SK-N-SH treated with all-trans-retinoic acid at 6 μM for 48 hours (cell line): Measurements from ENCODE around the gene SLC38A7.

Experiments
- ATAC-seq: fragments of 200-7000 bp; cut with Tn5 transposase; 3 replicates; pipeline ENCODE4 v1.9.1; 2020; ENCODE audit warnings: mild to moderate bottlenecking, moderate library complexity
- ARNTL ChIP-seq: fragments of 450-650 bp; formaldehyde crosslinking; IDR thresholded peaks from 2 replicates; pipeline ENCODE4 v1.5.0; 2020; ENCODE audit warnings: low read depth, mild to moderate bottlenecking, moderate library complexity, borderline replicate concordance
- BACH2 ChIP-seq: fragments of 250-450 bp; sonication (Bioruptor Pico); IDR thresholded peaks from 2 replicates; pipeline ENCODE4 v1.9.0; 2021; ENCODE audit warnings: mild to moderate bottlenecking, borderline replicate concordance
- CSDC2 ChIP-seq: fragments of 250-450 bp; sonication (Bioruptor Pico); IDR thresholded peaks from 2 replicates; pipeline ENCODE4 v1.5.0; 2020; ENCODE audit warnings: mild to moderate bottlenecking, moderate library complexity
- ESRRG ChIP-seq: fragments of 250-450 bp; sonication (Bioruptor Pico); IDR thresholded peaks from 2 replicates; pipeline ENCODE4 v1.6.1; 2021; ENCODE audit warnings: mild to moderate bottlenecking
- ISL1 ChIP-seq: fragments of 250-450 bp; sonication (Bioruptor Pico); IDR thresholded peaks from 2 replicates; pipeline ENCODE4 v2.1.2; 2022; ENCODE audit warnings: mild to moderate bottlenecking, moderate library complexity
- OSR1 ChIP-seq: fragments of 250-450 bp; sonication (Bioruptor Pico); IDR thresholded peaks from 2 replicates; pipeline ENCODE4 v1.8.0; 2022; ENCODE audit warnings: moderate library complexity, mild to moderate bottlenecking, inconsistent platforms
- PPARA ChIP-seq: fragments of 250-450 bp; sonication (Bioruptor Pico); IDR thresholded peaks from 2 replicates; pipeline ENCODE4 v1.5.0; 2020; ENCODE audit warnings: mild to moderate bottlenecking, borderline replicate concordance
- RARB ChIP-seq: fragments of 250-450 bp; sonication (Bioruptor Pico); IDR thresholded peaks from 2 replicates; pipeline ENCODE4 v1.8.0; 2021; ENCODE audit warnings: mild to moderate bottlenecking, moderate library complexity
- SNAI2 ChIP-seq: fragments of 250-450 bp; sonication (Bioruptor Pico); IDR thresholded peaks from 2 replicates; pipeline ENCODE4 v1.5.0; 2020; ENCODE audit warnings: mild to moderate bottlenecking, moderate library complexity
- TCF4 ChIP-seq: fragments of 250-450 bp; sonication (Bioruptor Pico); IDR thresholded peaks from 2 replicates; pipeline ENCODE4 v1.8.0; 2021; ENCODE audit warnings: mild to moderate bottlenecking, moderate library complexity, borderline replicate concordance
- TOX ChIP-seq: fragments of 250-450 bp; sonication (Bioruptor Pico); IDR thresholded peaks from 2 replicates; pipeline ENCODE4 v1.8.0; 2021; ENCODE audit warnings: mild to moderate bottlenecking, moderate library complexity, borderline replicate concordance
- ZC3H10 ChIP-seq: fragments of 250-450 bp; sonication (Bioruptor Pico); IDR thresholded peaks from 2 replicates; pipeline ENCODE4 v1.5.1; 2021; ENCODE audit warnings: mild to moderate bottlenecking, moderate library complexity
- ZFP3 ChIP-seq: fragments of 250-450 bp; sonication (Bioruptor Pico); IDR thresholded peaks from 2 replicates; pipeline ENCODE4 v1.5.0; 2020; ENCODE audit warnings: mild to moderate bottlenecking, moderate library complexity
- ZFP30 ChIP-seq: fragments of 450-650 bp; formaldehyde crosslinking; IDR thresholded peaks from 2 replicates; pipeline ENCODE4 v1.5.0; 2022; ENCODE audit warnings: mild to moderate bottlenecking, moderate library complexity
- ZNF565 ChIP-seq: fragments of 450-650 bp; formaldehyde crosslinking; conservative IDR thresholded peaks from 2 replicates; pipeline ENCODE4 v1.5.0; 2020; ENCODE audit warnings: low read depth, mild to moderate bottlenecking, moderate library complexity
- ZNF70 ChIP-seq: fragments of 450-650 bp; formaldehyde crosslinking; IDR thresholded peaks from 2 replicates; pipeline ENCODE4 v1.5.0; 2020; ENCODE audit warnings: mild to moderate bottlenecking, moderate library complexity
- ZNF8 ChIP-seq: fragments of 450-650 bp; formaldehyde crosslinking; IDR thresholded peaks from 2 replicates; pipeline ENCODE4 v1.5.0; 2020; ENCODE audit warnings: mild to moderate bottlenecking, moderate library complexity
- TF ChIP-seq, protein P1 (sequence below): fragments of 250-450 bp; sonication (Bioruptor Pico); IDR thresholded peaks from 2 replicates; pipeline ENCODE4 v1.8.0; 2021; ENCODE audit warnings: low read depth, mild to moderate bottlenecking, moderate library complexity, borderline replicate concordance
- TF ChIP-seq, protein P2 (sequence below): fragments of 250-450 bp; sonication (Bioruptor Pico); IDR thresholded peaks from 2 replicates; pipeline ENCODE4 v1.5.1; 2020; ENCODE audit warnings: low read depth, mild to moderate bottlenecking, moderate library complexity
- TF ChIP-seq, protein P3 (sequence below): fragments of 250-450 bp; sonication (Bioruptor Pico); IDR thresholded peaks from 2 replicates; pipeline ENCODE4 v1.5.1; 2021; ENCODE audit warnings: mild to moderate bottlenecking, moderate library complexity
- TF ChIP-seq, protein P4 (sequence below): fragments of 250-450 bp; sonication (Bioruptor Pico); IDR thresholded peaks from 2 replicates; pipeline ENCODE4 v1.8.0; 2020; ENCODE audit warnings: mild to moderate bottlenecking, moderate library complexity, borderline replicate concordance
- TF ChIP-seq, protein P5 (sequence below): fragments of 250-450 bp; sonication (Bioruptor Pico); IDR thresholded peaks from 2 replicates; pipeline ENCODE4 v1.5.0; 2020; ENCODE audit warnings: mild to moderate bottlenecking, moderate library complexity

The SLC38A7 gene

DNA sequence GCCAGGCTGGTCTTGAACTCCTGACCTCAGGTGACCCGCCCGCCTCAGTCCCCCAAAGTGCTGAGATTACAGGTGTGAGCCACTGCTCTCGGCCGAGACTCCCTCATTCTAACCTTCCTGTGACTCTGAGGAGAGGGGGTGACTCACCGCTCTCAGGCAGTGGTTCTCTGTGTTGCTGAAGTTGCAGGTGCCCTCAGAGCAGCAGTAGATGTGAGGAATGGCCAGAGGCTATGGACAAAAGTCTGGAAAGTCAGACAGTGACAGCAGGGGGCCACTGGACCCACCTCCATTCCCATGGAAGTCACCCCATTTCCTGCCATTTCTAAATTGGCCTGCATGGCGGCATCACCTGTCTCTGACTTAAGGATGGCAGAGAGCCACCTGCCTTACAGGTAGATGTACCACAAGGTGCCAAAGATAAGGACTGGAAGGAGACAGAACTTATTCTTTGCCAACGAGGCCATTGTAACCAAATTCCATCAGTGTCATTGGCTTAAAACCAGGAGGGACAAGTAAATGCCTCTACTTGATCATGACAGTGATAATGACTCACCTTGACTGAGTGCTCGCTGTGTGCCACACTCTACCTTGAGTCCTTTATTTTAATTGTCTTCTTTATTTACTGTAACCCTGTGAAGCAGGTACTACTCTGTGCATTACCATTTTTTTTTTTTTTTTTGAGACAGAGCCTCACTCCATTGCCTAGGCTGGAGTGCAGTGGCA, 39.6 kb downstream of the SLC38A7 start (continued):
- TF ChIP-seq, protein P1, sequence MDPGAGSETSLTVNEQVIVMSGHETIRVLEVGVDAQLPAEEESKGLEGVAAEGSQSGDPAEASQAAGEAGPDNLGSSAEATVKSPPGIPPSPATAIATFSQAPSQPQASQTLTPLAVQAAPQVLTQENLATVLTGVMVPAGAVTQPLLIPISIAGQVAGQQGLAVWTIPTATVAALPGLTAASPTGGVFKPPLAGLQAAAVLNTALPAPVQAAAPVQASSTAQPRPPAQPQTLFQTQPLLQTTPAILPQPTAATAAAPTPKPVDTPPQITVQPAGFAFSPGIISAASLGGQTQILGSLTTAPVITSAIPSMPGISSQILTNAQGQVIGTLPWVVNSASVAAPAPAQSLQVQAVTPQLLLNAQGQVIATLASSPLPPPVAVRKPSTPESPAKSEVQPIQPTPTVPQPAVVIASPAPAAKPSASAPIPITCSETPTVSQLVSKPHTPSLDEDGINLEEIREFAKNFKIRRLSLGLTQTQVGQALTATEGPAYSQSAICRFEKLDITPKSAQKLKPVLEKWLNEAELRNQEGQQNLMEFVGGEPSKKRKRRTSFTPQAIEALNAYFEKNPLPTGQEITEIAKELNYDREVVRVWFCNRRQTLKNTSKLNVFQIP (CRISPR knock-in tag) = no peak
- no peak for TF ChIP-seq CSDC2

DNA sequence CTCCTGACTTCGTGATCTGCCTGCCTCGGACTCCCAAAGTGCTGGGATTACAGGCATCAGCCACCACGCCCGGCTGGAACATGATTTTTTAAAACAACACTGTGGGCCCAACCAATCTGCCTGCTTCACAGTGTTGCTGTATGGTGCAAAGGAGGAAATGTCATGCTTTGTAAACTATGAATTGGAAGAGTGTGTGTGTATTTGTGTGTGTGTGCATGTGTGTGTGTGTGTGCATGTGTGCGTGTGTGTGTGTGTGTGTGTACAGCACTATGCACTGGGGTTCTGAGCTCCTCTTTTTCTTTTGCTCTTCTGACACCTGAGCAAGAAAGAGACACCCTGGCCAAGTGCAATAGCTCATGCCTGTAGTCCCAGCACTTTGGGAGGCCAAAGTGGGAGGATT, 40.5 kb downstream of the SLC38A7 start:
- ATAC-seq = no peak
- TF ChIP-seq, protein P2, sequence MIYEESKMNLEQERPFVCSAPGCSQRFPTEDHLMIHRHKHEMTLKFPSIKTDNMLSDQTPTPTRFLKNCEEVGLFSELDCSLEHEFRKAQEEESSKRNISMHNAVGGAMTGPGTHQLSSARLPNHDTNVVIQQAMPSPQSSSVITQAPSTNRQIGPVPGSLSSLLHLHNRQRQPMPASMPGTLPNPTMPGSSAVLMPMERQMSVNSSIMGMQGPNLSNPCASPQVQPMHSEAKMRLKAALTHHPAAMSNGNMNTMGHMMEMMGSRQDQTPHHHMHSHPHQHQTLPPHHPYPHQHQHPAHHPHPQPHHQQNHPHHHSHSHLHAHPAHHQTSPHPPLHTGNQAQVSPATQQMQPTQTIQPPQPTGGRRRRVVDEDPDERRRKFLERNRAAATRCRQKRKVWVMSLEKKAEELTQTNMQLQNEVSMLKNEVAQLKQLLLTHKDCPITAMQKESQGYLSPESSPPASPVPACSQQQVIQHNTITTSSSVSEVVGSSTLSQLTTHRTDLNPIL = no peak
- TF ChIP-seq, protein P3, sequence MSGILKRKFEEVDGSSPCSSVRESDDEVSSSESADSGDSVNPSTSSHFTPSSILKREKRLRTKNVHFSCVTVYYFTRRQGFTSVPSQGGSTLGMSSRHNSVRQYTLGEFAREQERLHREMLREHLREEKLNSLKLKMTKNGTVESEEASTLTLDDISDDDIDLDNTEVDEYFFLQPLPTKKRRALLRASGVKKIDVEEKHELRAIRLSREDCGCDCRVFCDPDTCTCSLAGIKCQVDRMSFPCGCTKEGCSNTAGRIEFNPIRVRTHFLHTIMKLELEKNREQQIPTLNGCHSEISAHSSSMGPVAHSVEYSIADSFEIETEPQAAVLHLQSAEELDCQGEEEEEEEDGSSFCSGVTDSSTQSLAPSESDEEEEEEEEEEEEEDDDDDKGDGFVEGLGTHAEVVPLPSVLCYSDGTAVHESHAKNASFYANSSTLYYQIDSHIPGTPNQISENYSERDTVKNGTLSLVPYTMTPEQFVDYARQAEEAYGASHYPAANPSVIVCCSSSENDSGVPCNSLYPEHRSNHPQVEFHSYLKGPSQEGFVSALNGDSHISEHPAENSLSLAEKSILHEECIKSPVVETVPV (CRISPR knock-in tag) = no peak
- TF ChIP-seq PPARA (CRISPR knock-in tag) (no peak), RARB (CRISPR knock-in tag) (no peak), ARNTL (CRISPR knock-in tag) (no peak), ESRRG (CRISPR knock-in tag) (no peak), ZFP30 (CRISPR knock-in tag) (no peak)

DNA sequence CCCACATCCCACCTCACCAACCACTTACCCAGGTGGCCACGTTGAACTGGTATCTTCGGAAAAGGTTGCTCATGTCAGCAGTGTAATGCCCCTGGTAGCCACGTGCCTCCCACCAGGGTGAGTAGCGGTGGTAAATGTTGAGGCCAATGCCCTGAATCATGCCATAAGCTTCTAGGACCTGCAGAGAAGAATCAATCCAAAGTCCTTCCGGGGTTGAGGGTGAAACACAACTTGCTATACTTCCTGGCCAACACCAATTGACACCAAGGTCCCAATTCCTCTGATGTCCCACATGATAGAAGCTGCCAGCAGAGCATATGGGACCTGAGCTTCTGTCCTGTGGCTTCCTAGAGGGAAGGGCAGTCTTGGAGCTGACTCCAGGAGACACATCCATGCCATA, 43.6 kb downstream of the SLC38A7 start:
- no peak for ATAC-seq
- no peak for TF ChIP-seq ARNTL (CRISPR knock-in tag)
- TF ChIP-seq ZC3H10 (CRISPR knock-in tag) = no peak
- TF ChIP-seq ZNF70 = no peak
- TF ChIP-seq CSDC2 = no peak
- no peak for TF ChIP-seq RARB (CRISPR knock-in tag)
- TF ChIP-seq ESRRG (CRISPR knock-in tag) = no peak
- no peak for TF ChIP-seq TOX (CRISPR knock-in tag)
- no peak for TF ChIP-seq PPARA (CRISPR knock-in tag)
- no peak for TF ChIP-seq ZFP3 (CRISPR knock-in tag)
- TF ChIP-seq BACH2 = no peak
- TF ChIP-seq ZNF565 (CRISPR knock-in tag) = no peak
- TF ChIP-seq, protein P4, sequence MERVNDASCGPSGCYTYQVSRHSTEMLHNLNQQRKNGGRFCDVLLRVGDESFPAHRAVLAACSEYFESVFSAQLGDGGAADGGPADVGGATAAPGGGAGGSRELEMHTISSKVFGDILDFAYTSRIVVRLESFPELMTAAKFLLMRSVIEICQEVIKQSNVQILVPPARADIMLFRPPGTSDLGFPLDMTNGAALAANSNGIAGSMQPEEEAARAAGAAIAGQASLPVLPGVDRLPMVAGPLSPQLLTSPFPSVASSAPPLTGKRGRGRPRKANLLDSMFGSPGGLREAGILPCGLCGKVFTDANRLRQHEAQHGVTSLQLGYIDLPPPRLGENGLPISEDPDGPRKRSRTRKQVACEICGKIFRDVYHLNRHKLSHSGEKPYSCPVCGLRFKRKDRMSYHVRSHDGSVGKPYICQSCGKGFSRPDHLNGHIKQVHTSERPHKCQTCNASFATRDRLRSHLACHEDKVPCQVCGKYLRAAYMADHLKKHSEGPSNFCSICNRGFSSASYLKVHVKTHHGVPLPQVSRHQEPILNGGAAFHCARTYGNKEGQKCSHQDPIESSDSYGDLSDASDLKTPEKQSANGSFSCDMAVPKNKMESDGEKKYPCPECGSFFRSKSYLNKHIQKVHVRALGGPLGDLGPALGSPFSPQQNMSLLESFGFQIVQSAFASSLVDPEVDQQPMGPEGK (CRISPR knock-in tag) = no peak
- no peak for TF ChIP-seq ZNF8 (CRISPR knock-in tag)
- TF ChIP-seq OSR1 (CRISPR knock-in tag) = no peak
- no peak for TF ChIP-seq SNAI2
- TF ChIP-seq TCF4 (CRISPR knock-in tag) = no peak
- no peak for TF ChIP-seq ISL1 (CRISPR knock-in tag)
- TF ChIP-seq, protein P5, sequence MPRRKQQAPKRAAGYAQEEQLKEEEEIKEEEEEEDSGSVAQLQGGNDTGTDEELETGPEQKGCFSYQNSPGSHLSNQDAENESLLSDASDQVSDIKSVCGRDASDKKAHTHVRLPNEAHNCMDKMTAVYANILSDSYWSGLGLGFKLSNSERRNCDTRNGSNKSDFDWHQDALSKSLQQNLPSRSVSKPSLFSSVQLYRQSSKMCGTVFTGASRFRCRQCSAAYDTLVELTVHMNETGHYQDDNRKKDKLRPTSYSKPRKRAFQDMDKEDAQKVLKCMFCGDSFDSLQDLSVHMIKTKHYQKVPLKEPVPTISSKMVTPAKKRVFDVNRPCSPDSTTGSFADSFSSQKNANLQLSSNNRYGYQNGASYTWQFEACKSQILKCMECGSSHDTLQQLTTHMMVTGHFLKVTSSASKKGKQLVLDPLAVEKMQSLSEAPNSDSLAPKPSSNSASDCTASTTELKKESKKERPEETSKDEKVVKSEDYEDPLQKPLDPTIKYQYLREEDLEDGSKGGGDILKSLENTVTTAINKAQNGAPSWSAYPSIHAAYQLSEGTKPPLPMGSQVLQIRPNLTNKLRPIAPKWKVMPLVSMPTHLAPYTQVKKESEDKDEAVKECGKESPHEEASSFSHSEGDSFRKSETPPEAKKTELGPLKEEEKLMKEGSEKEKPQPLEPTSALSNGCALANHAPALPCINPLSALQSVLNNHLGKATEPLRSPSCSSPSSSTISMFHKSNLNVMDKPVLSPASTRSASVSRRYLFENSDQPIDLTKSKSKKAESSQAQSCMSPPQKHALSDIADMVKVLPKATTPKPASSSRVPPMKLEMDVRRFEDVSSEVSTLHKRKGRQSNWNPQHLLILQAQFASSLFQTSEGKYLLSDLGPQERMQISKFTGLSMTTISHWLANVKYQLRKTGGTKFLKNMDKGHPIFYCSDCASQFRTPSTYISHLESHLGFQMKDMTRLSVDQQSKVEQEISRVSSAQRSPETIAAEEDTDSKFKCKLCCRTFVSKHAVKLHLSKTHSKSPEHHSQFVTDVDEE (CRISPR knock-in tag) = no peak
